Transverse colon (tissue), 4 donors: ENCODE measurements around the gene WIPF3.

Source experiments
- CTCF ChIP-seq, 5 experiments: fragments of 200-600 bp in 3 of 5; fragments of 450-650 bp in 2 of 5; sonication (generic) in 3 of 5; IDR thresholded peaks; 1 replicate in 2 of 5; 2 replicates in 3 of 5; pipeline ENCODE4 v1.5.1; 2016 to 2017; ENCODE audit warnings: antibody characterized with exemption in 5 of 5, inconsistent platforms in 3 of 5, mild to moderate bottlenecking in 2 of 5, moderate library complexity in 1 of 5
- EP300 ChIP-seq: sonication (generic); formaldehyde crosslinking; IDR thresholded peaks from one replicate; pipeline ENCODE4 v1.6.1; 2017; ENCODE audit warnings: antibody characterized with exemption, low read depth
- POLR2A ChIP-seq: fragments of 450-650 bp; IDR thresholded peaks from one replicate; pipeline ENCODE4 v1.6.1; 2016; ENCODE audit warnings: antibody characterized with exemption, mild to moderate bottlenecking, moderate library complexity
- POLR2AphosphoS5 ChIP-seq, 3 donors: sonication (generic); formaldehyde crosslinking; IDR thresholded peaks; one replicate each; pipeline ENCODE4 v1.6.1; 2016; ENCODE audit warnings: antibody characterized with exemption in 3 of 3

- no peak for TF ChIP-seq CTCF (IDR thresholded peaks at IDR 0.05)
- no peak for TF ChIP-seq POLR2A
- no peak for TF ChIP-seq POLR2AphosphoS5 (IDR thresholded peaks at IDR 0.05)
- TF ChIP-seq EP300 = no peak
Measured at GRCh38 chr7:29812185-29812876, 6.0 kb downstream of the WIPF3 start.
